A673 (cell line): Measurements from ENCODE around the gene PRMT9. TPM values are rescaled to one million over a fixed set of nuclear protein-coding genes. Genes with fewer than 3 reads are reported as not detected.
A peak's percentile ranks its signal among the peaks of the same experiment; 100 is the strongest.

ENCODE experiments used
- BruUV-seq: library from RNA; stranded (reverse); fragments of 400-500 nt; replicated peaks from 2 replicates; lab custom pipeline; 2021; lab: Mats Ljungman, UMichigan
- CTCF ChIA-PET: fragments of 300-600 bp; sonication (Branson Sonifier 250); formaldehyde crosslinking; loops from one replicate; lab custom pipeline; 2022; ENCODE audit warnings: antibody characterized with exemption; lab: Charles Lee
- POLR2A ChIA-PET: fragments of 300-600 bp; sonication (Branson Sonifier 250); formaldehyde crosslinking; loops from one replicate; lab custom pipeline; 2022; ENCODE audit warnings: antibody characterized with exemption; ENCODE audit not compliant: low non-redundant PET; lab: Charles Lee
- DNase-seq: peaks from one replicate; pipeline ENCODE4 v3.0.0-alpha.2; 2015; ENCODE audit warnings: low spot score
- H3K27ac ChIP-seq: fragments of 200-600 bp; sonication (generic); 2 replicates; pipeline ENCODE4 v1.5.1; 2016; ENCODE audit warnings: mixed run types, low read depth, mild to moderate bottlenecking, mixed read lengths, antibody characterized with exemption, low read length; ENCODE audit not compliant: poor library complexity, severe bottlenecking
- H3K27me3 ChIP-seq: fragments of 200-600 bp; sonication (generic); replicated peaks from 2 replicates; pipeline ENCODE4 v1.6.1; 2017; ENCODE audit warnings: mixed run types, low read depth, mild to moderate bottlenecking, mixed read lengths, antibody characterized with exemption, low read length; ENCODE audit not compliant: insufficient read depth, poor library complexity
- H3K36me3 ChIP-seq: fragments of 200-600 bp; sonication (generic); 2 replicates; pipeline ENCODE4 v1.6.1; 2016; ENCODE audit warnings: mixed run types, mild to moderate bottlenecking, mixed read lengths, antibody characterized with exemption, low read length; ENCODE audit not compliant: insufficient read depth, poor library complexity, severe bottlenecking
- H3K4me1 ChIP-seq: fragments of 200-600 bp; sonication (generic); 2 replicates; pipeline ENCODE4 v1.6.1; 2017; ENCODE audit warnings: mixed run types, mild to moderate bottlenecking, mixed read lengths, antibody characterized with exemption, low read length; ENCODE audit not compliant: insufficient read depth, poor library complexity, severe bottlenecking
- H3K4me3 ChIP-seq: fragments of 200-600 bp; sonication (generic); 2 replicates; pipeline ENCODE4 v1.5.1; 2016; ENCODE audit warnings: low read depth, mixed run types, mild to moderate bottlenecking, mixed read lengths, low read length; ENCODE audit not compliant: poor library complexity, severe bottlenecking
- H3K9me3 ChIP-seq: fragments of 200-600 bp; sonication (generic); 2 replicates; pipeline ENCODE4 v1.6.1; 2016; ENCODE audit warnings: mixed run types, low read depth, mild to moderate bottlenecking, mixed read lengths, antibody characterized with exemption, low read length; ENCODE audit not compliant: poor library complexity, severe bottlenecking
- EZH2 ChIP-seq: fragments of 200-600 bp; sonication (generic); IDR thresholded peaks from 2 replicates; pipeline ENCODE4 v1.6.1; 2017; ENCODE audit warnings: borderline replicate concordance, low read depth, mild to moderate bottlenecking, mixed read lengths, antibody characterized with exemption, low read length; ENCODE audit not compliant: poor library complexity, severe bottlenecking
- intact Hi-C: fragments of 100-400 bp; cut with micrococcal nuclease; formaldehyde crosslinking; loops from one replicate; pipeline ENCODE4 v1.10.0; 2022; ENCODE audit not compliant: unreplicated experiment
- total RNA-seq: library from RNA; stranded (reverse); gene quantifications from 2 replicates; pipeline ENCODE4 v1.2.3, GENCODE V29; 2021
- TF ChIP-seq, protein P1 (sequence below): fragments of 300-800, 200-600 bp; sonication (generic); conservative IDR thresholded peaks from 2 replicates; pipeline ENCODE4 v1.5.1; 2017; ENCODE audit warnings: low read depth, mild to moderate bottlenecking, antibody characterized with exemption, low read length, moderate library complexity, mixed read lengths

The PRMT9 gene
- total RNA-seq, 1 experiment from 2014 or later, result 11.2 TPM

DNA sequence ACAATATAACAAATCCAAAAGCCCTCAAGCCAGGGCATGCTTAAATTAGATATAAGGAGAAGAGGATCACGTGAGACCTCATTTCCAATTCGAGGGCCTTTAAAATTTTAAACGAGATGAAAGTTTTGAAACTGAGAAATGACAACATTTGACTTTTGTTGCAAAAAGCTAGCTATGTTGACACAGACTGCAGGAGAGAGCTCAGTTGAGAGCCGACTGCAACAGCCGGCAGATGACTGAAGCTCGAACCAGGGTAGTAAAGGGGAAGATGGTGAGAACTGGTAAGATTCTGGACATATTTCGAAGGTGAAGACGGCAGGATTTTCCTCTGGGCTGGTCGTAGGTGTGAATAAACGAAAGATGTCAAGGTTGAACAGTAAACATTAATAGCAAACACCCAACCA, 773 bp downstream of the PRMT9 start:
- Histone ChIP-seq H3K27me3 (no peaks in the 10 kb centered on the region), H3K4me3 (peak overlapping the region; percentile 87), H3K9me3 (no peaks in the 10 kb centered on the region), H3K36me3 (no peaks in the 10 kb centered on the region), H3K4me1 (peaks cover 15% of the 10 kb centered on the region), H3K27ac (peak overlapping the region; percentile 89)
- peak; percentile 24 for DNase-seq
- ChIA-PET POLR2A (interaction anchor here (0.5 to 1.2 kb wide), 2 partner anchors 49 to 66 kb away, joined by 3 read pairs; partner anchors contain the start of genes ARHGAP10 and TMEM184C), CTCF (interaction anchor here (1.3 kb wide), 1 partner anchor 184 kb away, joined by 4 read pairs; no protein-coding TSS in a partner anchor)
- BruUV-seq, result TSS peak; percentile 71
- no peak for TF ChIP-seq EZH2
- TF ChIP-seq, protein P1, sequence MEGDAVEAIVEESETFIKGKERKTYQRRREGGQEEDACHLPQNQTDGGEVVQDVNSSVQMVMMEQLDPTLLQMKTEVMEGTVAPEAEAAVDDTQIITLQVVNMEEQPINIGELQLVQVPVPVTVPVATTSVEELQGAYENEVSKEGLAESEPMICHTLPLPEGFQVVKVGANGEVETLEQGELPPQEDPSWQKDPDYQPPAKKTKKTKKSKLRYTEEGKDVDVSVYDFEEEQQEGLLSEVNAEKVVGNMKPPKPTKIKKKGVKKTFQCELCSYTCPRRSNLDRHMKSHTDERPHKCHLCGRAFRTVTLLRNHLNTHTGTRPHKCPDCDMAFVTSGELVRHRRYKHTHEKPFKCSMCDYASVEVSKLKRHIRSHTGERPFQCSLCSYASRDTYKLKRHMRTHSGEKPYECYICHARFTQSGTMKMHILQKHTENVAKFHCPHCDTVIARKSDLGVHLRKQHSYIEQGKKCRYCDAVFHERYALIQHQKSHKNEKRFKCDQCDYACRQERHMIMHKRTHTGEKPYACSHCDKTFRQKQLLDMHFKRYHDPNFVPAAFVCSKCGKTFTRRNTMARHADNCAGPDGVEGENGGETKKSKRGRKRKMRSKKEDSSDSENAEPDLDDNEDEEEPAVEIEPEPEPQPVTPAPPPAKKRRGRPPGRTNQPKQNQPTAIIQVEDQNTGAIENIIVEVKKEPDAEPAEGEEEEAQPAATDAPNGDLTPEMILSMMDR, result no peak
- intact Hi-C loops, result no loop called here

DNA sequence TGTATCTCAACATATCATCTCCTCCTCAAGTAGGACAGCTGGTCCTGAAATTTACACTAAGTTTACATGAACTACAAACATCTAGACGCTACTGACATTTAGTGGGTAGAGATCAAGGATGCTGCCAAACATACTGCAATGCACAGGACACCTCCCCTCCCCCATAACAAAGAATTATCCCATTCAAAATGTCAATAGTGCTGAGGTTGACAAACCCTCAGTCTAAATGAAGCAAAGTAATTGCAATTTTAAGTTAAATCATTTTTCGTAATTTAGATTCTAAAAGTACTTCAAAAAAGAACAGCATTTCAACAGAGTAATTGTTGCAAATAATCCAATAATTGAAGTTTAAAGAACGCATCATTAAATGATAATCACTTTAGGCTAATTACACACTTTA, 1.2 kb downstream of the PRMT9 start:
- ChIA-PET CTCF (interaction anchor here (1.3 kb wide), 1 partner anchor 184 kb away, joined by 4 read pairs; no protein-coding TSS in a partner anchor), POLR2A (interaction anchor here (0.5 kb wide), 1 partner anchor 49 kb away, joined by 3 read pairs; the partner anchor contains the start of gene ARHGAP10)
- Histone ChIP-seq H3K4me3 (peak overlapping the region; percentile 87), H3K9me3 (no peaks in the 10 kb centered on the region), H3K27ac (peak overlapping the region; percentile 89), H3K36me3 (no peaks in the 10 kb centered on the region), H3K4me1 (peaks cover 19% of the 10 kb centered on the region), H3K27me3 (no peaks in the 10 kb centered on the region)
- TF ChIP-seq EZH2, result no peak
- TF ChIP-seq, protein P1, result no peak
- DNase-seq, result peak; percentile 12
- intact Hi-C loops, result no loop called here
- BruUV-seq, result no TSS peak

DNA sequence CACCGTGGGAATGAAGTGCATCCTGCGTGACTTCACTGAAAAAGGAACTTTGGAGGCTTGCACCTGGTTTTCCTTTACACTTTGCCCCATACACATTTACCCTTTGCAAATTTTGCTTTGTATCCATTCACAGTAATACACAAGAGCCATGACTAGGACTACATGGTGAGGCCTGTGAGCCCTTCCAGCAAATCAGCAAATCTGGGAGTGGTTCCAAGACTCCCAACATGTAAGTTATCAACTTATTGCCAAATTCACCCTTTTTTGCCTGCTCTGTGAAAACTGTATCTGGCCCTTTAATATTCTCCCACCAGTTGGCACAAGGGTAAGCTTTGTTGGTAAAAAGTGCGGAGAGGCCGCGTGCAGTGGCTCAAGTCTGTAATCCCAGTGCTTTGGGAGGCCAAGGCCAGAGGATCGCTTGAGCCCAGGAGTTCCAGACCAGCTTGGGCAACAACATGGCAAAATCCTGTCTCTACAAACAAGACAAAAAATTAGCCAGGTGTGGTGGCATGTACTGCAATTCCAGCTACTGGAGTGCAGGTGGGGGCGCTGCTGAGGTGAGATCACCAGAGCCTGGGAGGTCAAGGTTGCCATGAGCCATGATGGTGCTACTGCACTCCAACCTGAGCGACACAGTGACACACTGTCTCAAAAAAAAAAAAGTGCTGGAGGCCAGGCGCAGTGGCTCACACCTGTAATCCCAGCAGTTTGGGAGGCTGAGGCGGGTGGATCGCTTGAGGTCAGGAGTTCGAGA, 5.0 kb downstream of the PRMT9 start:
- H3K36me3 ChIP-seq, result no peaks in the 10 kb centered on the region
- no peak overlapping the region for H3K4me3 ChIP-seq
- ChIA-PET POLR2A (interaction anchor here (0.6 kb wide), 1 partner anchor 35 kb away, joined by 3 read pairs; no protein-coding TSS in a partner anchor), CTCF (no interaction called here)
- peak overlapping the region; percentile 71 for H3K27ac ChIP-seq
- TF ChIP-seq, protein P1, result no peak
- TF ChIP-seq EZH2, result no peak
- peak; percentile 17 for DNase-seq
- BruUV-seq, result no TSS peak
- H3K27me3 ChIP-seq, result no peaks in the 10 kb centered on the region
- H3K4me1 ChIP-seq, result peaks cover 23% of the 10 kb centered on the region
- no peaks in the 10 kb centered on the region for H3K9me3 ChIP-seq
- intact Hi-C loops, result no loop called here
